Loucy (cell line): Measurements from ENCODE around the gene SCN2A.

Source experiments
- H2AFZ ChIP-seq: fragments of 200-600 bp; sonication (generic); 2 replicates; pipeline ENCODE4 v1.6.0; 2016; ENCODE audit warnings: antibody characterized with exemption, mild to moderate bottlenecking, low read length, moderate library complexity
- H3F3A ChIP-seq: fragments of 200-600 bp; 2 replicates; pipeline ENCODE4 v1.6.0; 2016; ENCODE audit warnings: antibody characterized with exemption, low read depth, mild to moderate bottlenecking
- H3K27me3 ChIP-seq: fragments of 200-600 bp; sonication (generic); 2 replicates; pipeline ENCODE4 v1.6.1; 2014; ENCODE audit warnings: low read length, mild to moderate bottlenecking; ENCODE audit not compliant: insufficient read depth, poor library complexity, severe bottlenecking
- H3K36me3 ChIP-seq: fragments of 200-600 bp; sonication (generic); 2 replicates; pipeline ENCODE4 v1.6.1; 2016; ENCODE audit warnings: low read length; ENCODE audit not compliant: insufficient read depth
- H3K4me1 ChIP-seq: fragments of 200-600 bp; sonication (generic); 2 replicates; pipeline ENCODE4 v1.5.1; 2014; ENCODE audit warnings: low read length, mild to moderate bottlenecking; ENCODE audit not compliant: insufficient read depth, poor library complexity, severe bottlenecking
- H3K4me2 ChIP-seq: fragments of 200-600 bp; sonication (generic); 2 replicates; pipeline ENCODE4 v1.6.0; 2014; ENCODE audit warnings: antibody characterized with exemption, low read length, low read depth, mild to moderate bottlenecking; ENCODE audit not compliant: poor library complexity, severe bottlenecking
- H3K4me3 ChIP-seq: fragments of 200-600 bp; sonication (generic); 2 replicates; pipeline ENCODE4 v1.5.1; 2014; ENCODE audit warnings: low read length, mild to moderate bottlenecking, mixed read lengths; ENCODE audit not compliant: poor library complexity, severe bottlenecking
- H3K79me2 ChIP-seq: fragments of 200-600 bp; sonication (generic); 2 replicates; pipeline ENCODE4 v1.6.1; 2014; ENCODE audit warnings: low read length; ENCODE audit not compliant: insufficient read depth
- H3K9ac ChIP-seq: fragments of 200-600 bp; sonication (generic); 2 replicates; pipeline ENCODE4 v1.6.0; 2014; ENCODE audit warnings: mild to moderate bottlenecking, low read depth, low read length, moderate library complexity; ENCODE audit not compliant: poor library complexity, severe bottlenecking
- H3K9me2 ChIP-seq: fragments of 200-600 bp; sonication (generic); replicated peaks from 2 replicates; pipeline ENCODE4 v1.6.1; 2016; ENCODE audit warnings: low read depth, low read length, mixed read lengths
- H3K9me3 ChIP-seq: fragments of 200-600 bp; sonication (generic); 2 replicates; pipeline ENCODE4 v1.6.1; 2014; ENCODE audit warnings: mild to moderate bottlenecking, antibody characterized with exemption, low read length, low read depth; ENCODE audit not compliant: insufficient read depth
- H4K20me1 ChIP-seq: fragments of 200-600 bp; sonication (generic); 2 replicates; pipeline ENCODE4 v1.6.0; 2014; ENCODE audit warnings: antibody characterized with exemption, low read length, mild to moderate bottlenecking; ENCODE audit not compliant: insufficient read depth, poor library complexity, severe bottlenecking
- CTCF ChIP-seq: fragments of 200-600 bp; sonication (generic); conservative IDR thresholded peaks from 2 replicates; pipeline ENCODE4 v1.5.1; 2014; ENCODE audit warnings: mild to moderate bottlenecking, antibody characterized with exemption, low read length
- EZH2phosphoT487 ChIP-seq: fragments of 200-600 bp; IDR thresholded peaks from 2 replicates; pipeline ENCODE4 v1.6.1; 2018; ENCODE audit warnings: antibody characterized with exemption, mild to moderate bottlenecking, moderate library complexity, borderline replicate concordance

The SCN2A gene

GRCh38 chr2:165307317-165307716 is 68.1 kb downstream of the SCN2A start:
- Histone ChIP-seq H4K20me1 (no peaks in the 10 kb centered on the region), H3K27me3 (no peaks in the 10 kb centered on the region), H3F3A (no peaks in the 10 kb centered on the region), H3K9me3 (no peaks in the 10 kb centered on the region), H2AFZ (no peak overlapping the region), H3K9ac (no peak overlapping the region), H3K4me2 (no peak overlapping the region), H3K36me3 (no peaks in the 10 kb centered on the region), H3K4me3 (no peak overlapping the region), H3K9me2 (no peaks in the 10 kb centered on the region), H3K79me2 (no peaks in the 10 kb centered on the region), H3K4me1 (no peaks in the 10 kb centered on the region)
- TF ChIP-seq CTCF (no peak), EZH2phosphoT487 (no peak)

GRCh38 chr2:165311949-165312348 is 72.7 kb downstream of the SCN2A start:
- Histone ChIP-seq H2AFZ (no peak overlapping the region), H3K4me2 (no peak overlapping the region), H3K79me2 (no peaks in the 10 kb centered on the region), H4K20me1 (no peaks in the 10 kb centered on the region), H3K27me3 (no peaks in the 10 kb centered on the region), H3K36me3 (no peaks in the 10 kb centered on the region), H3K9ac (no peak overlapping the region), H3K9me2 (no peaks in the 10 kb centered on the region), H3K4me1 (peaks cover 21% of the 10 kb centered on the region), H3K4me3 (no peak overlapping the region), H3F3A (no peaks in the 10 kb centered on the region), H3K9me3 (no peaks in the 10 kb centered on the region)
- TF ChIP-seq EZH2phosphoT487 (no peak), CTCF (no peak)

- Histone ChIP-seq H3F3A (no peaks in the 10 kb centered on the region), H3K36me3 (no peaks in the 10 kb centered on the region), H4K20me1 (no peaks in the 10 kb centered on the region), H3K79me2 (no peaks in the 10 kb centered on the region), H3K4me2 (peak overlapping the region; percentile 41), H3K27me3 (no peaks in the 10 kb centered on the region), H3K4me1 (peaks cover 21% of the 10 kb centered on the region), H3K9me2 (no peaks in the 10 kb centered on the region), H3K4me3 (peak overlapping the region; percentile 8), H3K9me3 (no peaks in the 10 kb centered on the region), H2AFZ (peak overlapping the region; percentile 43; the same call in 1 of the 2 replicates), H3K9ac (peak overlapping the region; percentile 12)
- no peak for TF ChIP-seq CTCF
- TF ChIP-seq EZH2phosphoT487: no peak
Observed at GRCh38 chr2:165312999-165313398, 73.8 kb downstream of the SCN2A start.
